GM13977 (cell line): ENCODE measurements around the gene CLDN11.

Source experiments
- DNase-seq: peaks from one replicate; pipeline ENCODE4 v3.0.0; 2012; ENCODE audit warnings: low spot score
- CTCF ChIP-seq: IDR thresholded peaks from 2 replicates; pipeline ENCODE4 v1.5.1; 2012; ENCODE audit warnings: mild to moderate bottlenecking, control low read depth; ENCODE audit not compliant: insufficient read depth; ENCODE audit errors: extremely low read depth, missing control alignments
- in situ Hi-C: fragments of 300-500 bp; cut with MboI; formaldehyde crosslinking; loops from one replicate; pipeline ENCODE4 v1.12.0; 2022; ENCODE audit warnings: low sequenced_read_pairs, low pct_unique_long_range_greater_than_20kb, mixed read lengths, inconsistent platforms; ENCODE audit not compliant: unreplicated experiment

The CLDN11 gene

GRCh38 chr3:170473358-170473757 lies 54.7 kb downstream of the CLDN11 start:
- in situ Hi-C loops: no loop called here
- no peak for TF ChIP-seq CTCF
- DNase-seq: no peak

GRCh38 chr3:170475092-170475685 lies 56.5 kb downstream of the CLDN11 start:
- no peak for DNase-seq
- in situ Hi-C loops: no loop called here

GRCh38 chr3:170476291-170476690 lies 57.6 kb downstream of the CLDN11 start:
- no peak for DNase-seq
- no peak for TF ChIP-seq CTCF
- in situ Hi-C loops: no loop called here

More at GRCh38 chr3:170475092-170475685, 56.5 kb downstream of the CLDN11 start:
- TF ChIP-seq CTCF: no peak

- TF ChIP-seq CTCF: no peak
- DNase-seq: no peak
- in situ Hi-C loops: no loop called here
Observed at GRCh38 chr3:170477395-170477794, 58.7 kb downstream of the CLDN11 start.

GRCh38 chr3:170480111-170480510 lies 61.4 kb downstream of the CLDN11 start:
- no peak for DNase-seq
- in situ Hi-C loops: no loop called here
- TF ChIP-seq CTCF: no peak

GRCh38 chr3:170482199-170482598 lies 63.5 kb downstream of the CLDN11 start:
- DNase-seq: no peak
- no peak for TF ChIP-seq CTCF
- in situ Hi-C loops: no loop called here
